K562 (cell line): ENCODE data around the gene TBC1D9. TPM values are rescaled to one million over a fixed set of nuclear protein-coding genes. Genes with fewer than 3 reads are reported as not detected.

Experiments
- ATAC-seq: fragments of 200-7000 bp; cut with Tn5 transposase; 3 replicates; pipeline ENCODE4 v1.9.1; 2020; ENCODE audit warnings: moderate library complexity
- BruUV-seq: library from RNA; stranded (reverse); fragments of 400-500 nt; replicated peaks from 2 replicates; lab custom pipeline; 2021; lab: Mats Ljungman, UMichigan
- CTCF ChIA-PET: fragments of 300-600 bp; formaldehyde crosslinking; extraction: SDS; loops from one replicate; lab custom pipeline; 2021; ENCODE audit warnings: low intra/inter-chr PET ratio; lab: Yijun Ruan, JAX
- POLR2A ChIA-PET: fragments of 300-600, 350-650 bp; sonication (Branson Sonifier 250); formaldehyde crosslinking; extraction: SDS; loops from one replicate; lab custom pipeline; 2021; ENCODE audit warnings: antibody characterized with exemption, inconsistent platforms; lab: Yijun Ruan, JAX
- DNase-seq, 4 experiments: peaks; one replicate each; pipeline versions ENCODE4 v3.0.0 to v3.0.0-alpha.2; 2011 to 2018; ENCODE audit warnings: low spot score in 3 of 4, mixed read lengths in 3 of 4; ENCODE audit errors: extremely low read depth in 1 of 4
- FAIRE-seq: peaks from 2 replicates; lab custom pipeline; 2011; peaks lifted over from hg19 to GRCh38; lab: Jason Lieb, UNC
- H2AFZ ChIP-seq: 2 replicates; pipeline ENCODE4 v1.6.0; 2011; ENCODE audit warnings: low read depth, low read length, control low read depth, inconsistent platforms
- H3K27ac ChIP-seq: fragments of 200-600 bp; 3 replicates; pipeline ENCODE4 v1.8.0; 2011; ENCODE audit warnings: low read depth, mild to moderate bottlenecking, control low read depth, inconsistent platforms, low read length, moderate library complexity, mixed read lengths; ENCODE audit errors: extremely low read depth
- H3K27me3 ChIP-seq, 2 experiments: fragments of 300-600 bp in 1 of 2; 2 replicates in 1 of 2; 3 replicates in 1 of 2; pipeline versions ENCODE4 v1.6.0 to v1.8.0; 2011; ENCODE audit warnings: inconsistent platforms in 2 of 2, low read length in 2 of 2, mild to moderate bottlenecking in 1 of 2, mixed read lengths in 1 of 2, moderate library complexity in 1 of 2; ENCODE audit not compliant: control insufficient read depth in 2 of 2, insufficient read depth in 2 of 2
- H3K36me3 ChIP-seq: fragments of 300-600 bp; 3 replicates; pipeline ENCODE4 v1.8.0; 2011; ENCODE audit warnings: mild to moderate bottlenecking, low read length, inconsistent platforms; ENCODE audit not compliant: control insufficient read depth, insufficient read depth
- H3K4me1 ChIP-seq, 2 experiments: fragments of 200-600 bp in 1 of 2; replicated peaks in 1 of 2; 2 replicates in 1 of 2; 3 replicates in 1 of 2; pipeline versions ENCODE4 v1.5.1 to v1.8.0; 2011; ENCODE audit warnings: inconsistent platforms in 2 of 2, low read length in 2 of 2, mild to moderate bottlenecking in 1 of 2, mixed read lengths in 1 of 2, moderate library complexity in 1 of 2; ENCODE audit not compliant: control insufficient read depth in 2 of 2, insufficient read depth in 2 of 2
- H3K4me2 ChIP-seq: 2 replicates; pipeline ENCODE4 v1.6.1; 2011; ENCODE audit warnings: low read length, control low read depth, inconsistent platforms, mixed read lengths; ENCODE audit not compliant: insufficient read depth
- H3K4me3 ChIP-seq: fragments of 200-600 bp; sonication (generic), shearing (Covaris generic); 2 replicates; pipeline ENCODE4 v1.5.1; 2016; ENCODE audit warnings: control low read depth, inconsistent platforms
- H3K79me2 ChIP-seq: fragments of 200-600 bp; 3 replicates; pipeline ENCODE4 v1.8.0; 2011; ENCODE audit warnings: low read length, inconsistent platforms; ENCODE audit not compliant: control insufficient read depth, insufficient read depth
- H3K9ac ChIP-seq, 2 experiments: 2 replicates each; pipeline versions ENCODE4 v1.6.0 to v1.6.1; 2011; ENCODE audit warnings: low read depth in 2 of 2, low read length in 2 of 2, control low read depth in 1 of 2, inconsistent platforms in 1 of 2, mild to moderate bottlenecking in 1 of 2, mixed read lengths in 1 of 2; ENCODE audit not compliant: insufficient read depth in 1 of 2
- H3K9me1 ChIP-seq: one replicate; pipeline ENCODE4 v1.6.0; 2011; ENCODE audit warnings: inconsistent platforms, mild to moderate bottlenecking, low read length, moderate library complexity; ENCODE audit not compliant: control insufficient read depth, insufficient read depth
- H3K9me3 ChIP-seq: replicated peaks from 2 replicates; pipeline ENCODE4 v1.5.1; 2011; ENCODE audit warnings: low read depth, low read length, inconsistent platforms; ENCODE audit not compliant: control insufficient read depth, insufficient read depth
- H4K20me1 ChIP-seq: replicated peaks from 2 replicates; pipeline ENCODE4 v1.6.1; 2011; ENCODE audit warnings: low read length, inconsistent platforms, mixed read lengths; ENCODE audit not compliant: control insufficient read depth, insufficient read depth
- COPS2 ChIP-seq: fragments of 450-650 bp; conservative IDR thresholded peaks from 2 replicates; pipeline ENCODE4 v1.6.1; 2016; ENCODE audit warnings: mild to moderate bottlenecking, moderate library complexity
- DIDO1 ChIP-seq: fragments of 450-650 bp; IDR thresholded peaks from 2 replicates; pipeline ENCODE4 v1.6.1; 2016; ENCODE audit warnings: low read depth, missing biosample characterization, missing genetic modification characterization
- ELF4 ChIP-seq: fragments of 450-650 bp; formaldehyde crosslinking; IDR thresholded peaks from 2 replicates; pipeline ENCODE4 v1.4.0; 2022; ENCODE audit warnings: missing genetic modification characterization
- GABPA ChIP-seq: fragments of 200-800 bp; sonication (Bioruptor generic); conservative IDR thresholded peaks from 2 replicates; pipeline ENCODE4 v1.6.1; 2016; ENCODE audit warnings: low read depth, missing genetic modification characterization, missing compliant biosample characterization
- HDAC2 ChIP-seq: fragments of 450-650 bp; IDR thresholded peaks from 2 replicates; pipeline ENCODE4 v1.6.1; 2016; ENCODE audit warnings: mild to moderate bottlenecking
- NFXL1 ChIP-seq: fragments of 450-650 bp; formaldehyde crosslinking; IDR thresholded peaks from 2 replicates; pipeline ENCODE4 v1.4.0; 2021; ENCODE audit warnings: mild to moderate bottlenecking
- NR2C2 ChIP-seq, 2 experiments: fragments of 200-800 bp in 1 of 2; sonication (Bioruptor generic) in 1 of 2; sonication (generic) in 1 of 2; formaldehyde crosslinking in 1 of 2; IDR thresholded peaks; 2 replicates each; pipeline versions ENCODE4 v1.6.1 to v1.8.0; 2016 to 2022; ENCODE audit warnings: mild to moderate bottlenecking in 1 of 2, missing compliant biosample characterization in 1 of 2, missing genetic modification characterization in 1 of 2, missing genetic modification reagents in 1 of 2
- PATZ1 ChIP-seq: fragments of 250-450 bp; sonication (Bioruptor Pico); IDR thresholded peaks from 2 replicates; pipeline ENCODE4 v1.5.0; 2020; ENCODE audit warnings: mild to moderate bottlenecking, borderline replicate concordance
- RAD21 ChIP-seq, 2 experiments: fragments of 250-450 bp in 1 of 2; fragments of 450-650 bp in 1 of 2; sonication (Bioruptor Pico) in 1 of 2; formaldehyde crosslinking in 1 of 2; IDR thresholded peaks in 1 of 2; conservative IDR thresholded peaks in 1 of 2; 2 replicates each; pipeline versions ENCODE4 v1.4.0 to v1.8.0; 2020 to 2022; ENCODE audit warnings: mild to moderate bottlenecking in 2 of 2, moderate library complexity in 1 of 2
- SAFB2 ChIP-seq: fragments of 200-400 bp; formaldehyde crosslinking; IDR thresholded peaks from 2 replicates; pipeline ENCODE4 v1.6.1; 2018; ENCODE audit warnings: borderline replicate concordance, low read length, low read depth, moderate library complexity; ENCODE audit not compliant: severe bottlenecking
- SETDB1 ChIP-seq: IDR thresholded peaks from one replicate; pipeline ENCODE4 v1.6.1; 2012; ENCODE audit warnings: low read length, control low read depth, inconsistent platforms
- TAF9B ChIP-seq: fragments of 450-650 bp; IDR thresholded peaks from 2 replicates; pipeline ENCODE4 v1.6.1; 2018; ENCODE audit warnings: mild to moderate bottlenecking; ENCODE audit not compliant: partially characterized antibody
- TRIM28 ChIP-seq: fragments of 450-650 bp; IDR thresholded peaks from 2 replicates; pipeline ENCODE4 v1.6.1; 2017
- ZNF174 ChIP-seq: fragments of 250-450 bp; sonication (Bioruptor Pico); IDR thresholded peaks from 2 replicates; pipeline ENCODE4 v1.4.0; 2020; ENCODE audit warnings: mild to moderate bottlenecking
- ZNF830 ChIP-seq: fragments of 250-450 bp; sonication (Bioruptor Pico); IDR thresholded peaks from 2 replicates; pipeline ENCODE4 v1.5.0; 2021; ENCODE audit warnings: mild to moderate bottlenecking
- WGBS: fragments of 100-300 bp; shearing (Covaris generic); methylation state at CpG from one replicate; pipeline ENCODE4 v1.1.6; 2016; ENCODE audit warnings: low coverage, mixed read lengths; ENCODE audit not compliant: insufficient coverage; ENCODE audit errors: missing lambda C conversion rate; 5-methylcytosine and 5-hydroxymethylcytosine counted together
- in situ Hi-C: fragments of 300-500 bp; cut with MboI; formaldehyde crosslinking; loops from 4 replicates; pipeline ENCODE4 v1.15.0; 2018; ENCODE audit warnings: inconsistent platforms, mixed read lengths
- intact Hi-C: fragments of 100-400 bp; cut with micrococcal nuclease; formaldehyde crosslinking; loops from 2 replicates; pipeline ENCODE4 v1.14.2; 2022
- polyA plus RNA-seq, 8 experiments: library from polyadenylated mRNA; depleted of rRNA in 4 of 8; stranded (reverse) in 5 of 8; unstranded in 3 of 8; fragments of >200 nt; fragmentation: Nextera tagmentation in 2 of 8; fragmentation: Illumina TruSeq in 1 of 8; extraction: Ambion mirVana in 2 of 8; extraction: Trizol in 1 of 8; gene quantifications; 2 replicates each; pipeline versions ENCODE4 v1.2.1 to v1.2.3, GENCODE V29; 2011 to 2014; ENCODE audit warnings: inconsistent platforms in 1 of 8, missing spikeins in 1 of 8
- total RNA-seq, 7 experiments: library from RNA; depleted of rRNA in 6 of 7; stranded (reverse); fragments of >200 nt in 6 of 7; fragmentation: Illumina TruSeq in 2 of 7; extraction: Trizol in 2 of 7; gene quantifications; 2 replicates each; pipeline versions ENCODE4 v1.2.1 to v1.2.3, GENCODE V29; 2011 to 2021; ENCODE audit warnings: low replicate concordance in 1 of 7
- TF ChIP-seq, protein P1 (sequence below): IDR thresholded peaks from 2 replicates; pipeline ENCODE4 v1.6.1; 2014; ENCODE audit warnings: antibody characterized with exemption
- TF ChIP-seq, protein P2 (sequence below): sonication (generic); formaldehyde crosslinking; IDR thresholded peaks from 2 replicates; pipeline ENCODE4 v1.5.0; 2020; ENCODE audit warnings: missing genetic modification reagents

Gene TBC1D9
- total and polyA plus RNA-seq, 9 of the 15 experiments (the other 6 are each of a cell fraction or from before 2014, with no cell fraction given): 0.13 TPM; not detected in 8

- TF ChIP-seq RAD21 (CRISPR knock-in tag; conservative IDR thresholded peaks at IDR 0.05 in 1 of 2, IDR thresholded peaks at IDR 0.05 in 1 of 2): no peak
These were observed 35.5 kb downstream of the TBC1D9 start (continued) for GRCh38 chr4:140720387-140721304.

- Histone ChIP-seq H3K4me1 (no peaks in the 10 kb centered on the region), H3K27ac (no peak overlapping the region), H3K79me2 (no peaks in the 10 kb centered on the region), H3K9me1 (no peaks in the 10 kb centered on the region), H2AFZ (no peak overlapping the region), H3K9ac (no peak overlapping the region), H3K9me3 (no peaks in the 10 kb centered on the region), H3K4me2 (no peak overlapping the region), H4K20me1 (no peaks in the 10 kb centered on the region), H3K4me3 (no peak overlapping the region), H3K27me3 (no peaks in the 10 kb centered on the region), H3K36me3 (no peaks in the 10 kb centered on the region)
- intact Hi-C loops (no loop called here), in situ Hi-C loops (no loop called here)
- no peak for FAIRE-seq
- ChIA-PET POLR2A (no interaction called here), CTCF (no interaction called here)
- no peak for DNase-seq
- 0% methylated on average over 2 of the region's 2 CpGs for WGBS
- no peak for ATAC-seq
- BruUV-seq: no TSS peak
- no peak for TF ChIP-seq ELF4 (CRISPR knock-in tag)
- no peak for TF ChIP-seq DIDO1 (tag)
- no peak for TF ChIP-seq COPS2
- no peak for TF ChIP-seq ZNF174 (CRISPR knock-in tag)
- no peak for TF ChIP-seq TRIM28
- no peak for TF ChIP-seq PATZ1 (CRISPR knock-in tag)
- TF ChIP-seq NFXL1 (CRISPR knock-in tag): no peak
- TF ChIP-seq SAFB2: no peak
- no peak for TF ChIP-seq SETDB1
- no peak for TF ChIP-seq HDAC2
- TF ChIP-seq, protein P1, sequence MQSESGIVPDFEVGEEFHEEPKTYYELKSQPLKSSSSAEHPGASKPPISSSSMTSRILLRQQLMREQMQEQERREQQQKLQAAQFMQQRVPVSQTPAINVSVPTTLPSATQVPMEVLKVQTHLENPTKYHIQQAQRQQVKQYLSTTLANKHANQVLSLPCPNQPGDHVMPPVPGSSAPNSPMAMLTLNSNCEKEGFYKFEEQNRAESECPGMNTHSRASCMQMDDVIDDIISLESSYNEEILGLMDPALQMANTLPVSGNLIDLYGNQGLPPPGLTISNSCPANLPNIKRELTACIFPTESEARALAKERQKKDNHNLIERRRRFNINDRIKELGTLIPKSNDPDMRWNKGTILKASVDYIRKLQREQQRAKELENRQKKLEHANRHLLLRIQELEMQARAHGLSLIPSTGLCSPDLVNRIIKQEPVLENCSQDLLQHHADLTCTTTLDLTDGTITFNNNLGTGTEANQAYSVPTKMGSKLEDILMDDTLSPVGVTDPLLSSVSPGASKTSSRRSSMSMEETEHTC: no peak
- no peak for TF ChIP-seq ZNF830
- TF ChIP-seq, protein P2, sequence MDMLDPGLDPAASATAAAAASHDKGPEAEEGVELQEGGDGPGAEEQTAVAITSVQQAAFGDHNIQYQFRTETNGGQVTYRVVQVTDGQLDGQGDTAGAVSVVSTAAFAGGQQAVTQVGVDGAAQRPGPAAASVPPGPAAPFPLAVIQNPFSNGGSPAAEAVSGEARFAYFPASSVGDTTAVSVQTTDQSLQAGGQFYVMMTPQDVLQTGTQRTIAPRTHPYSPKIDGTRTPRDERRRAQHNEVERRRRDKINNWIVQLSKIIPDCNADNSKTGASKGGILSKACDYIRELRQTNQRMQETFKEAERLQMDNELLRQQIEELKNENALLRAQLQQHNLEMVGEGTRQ (CRISPR knock-in tag): no peak
- TF ChIP-seq GABPA: no peak
- no peak for TF ChIP-seq NR2C2 (CRISPR knock-in tag; IDR thresholded peaks at IDR 0.05)
- TF ChIP-seq NR2C2 (tag; IDR thresholded peaks at IDR 0.05): no peak
- TF ChIP-seq TAF9B: no peak
These were observed 36.5 kb downstream of the TBC1D9 start for GRCh38 chr4:140719686-140720085.
